GM18867 (cell line): ENCODE measurements around the gene MYBBP1A.
"Not testable (repeated sequence)": the region's sequence is repeated elsewhere in the genome, so short reads cannot be mapped to it uniquely, and the experiment has no call there.

Experiments
- ATAC-seq: cut with Tn5 transposase; IDR thresholded peaks from one replicate; pipeline ENCODE4 v1.9.1; 2021; ENCODE audit warnings: mild to moderate bottlenecking, moderate library complexity; ENCODE audit not compliant: unreplicated experiment

Gene MYBBP1A

DNA sequence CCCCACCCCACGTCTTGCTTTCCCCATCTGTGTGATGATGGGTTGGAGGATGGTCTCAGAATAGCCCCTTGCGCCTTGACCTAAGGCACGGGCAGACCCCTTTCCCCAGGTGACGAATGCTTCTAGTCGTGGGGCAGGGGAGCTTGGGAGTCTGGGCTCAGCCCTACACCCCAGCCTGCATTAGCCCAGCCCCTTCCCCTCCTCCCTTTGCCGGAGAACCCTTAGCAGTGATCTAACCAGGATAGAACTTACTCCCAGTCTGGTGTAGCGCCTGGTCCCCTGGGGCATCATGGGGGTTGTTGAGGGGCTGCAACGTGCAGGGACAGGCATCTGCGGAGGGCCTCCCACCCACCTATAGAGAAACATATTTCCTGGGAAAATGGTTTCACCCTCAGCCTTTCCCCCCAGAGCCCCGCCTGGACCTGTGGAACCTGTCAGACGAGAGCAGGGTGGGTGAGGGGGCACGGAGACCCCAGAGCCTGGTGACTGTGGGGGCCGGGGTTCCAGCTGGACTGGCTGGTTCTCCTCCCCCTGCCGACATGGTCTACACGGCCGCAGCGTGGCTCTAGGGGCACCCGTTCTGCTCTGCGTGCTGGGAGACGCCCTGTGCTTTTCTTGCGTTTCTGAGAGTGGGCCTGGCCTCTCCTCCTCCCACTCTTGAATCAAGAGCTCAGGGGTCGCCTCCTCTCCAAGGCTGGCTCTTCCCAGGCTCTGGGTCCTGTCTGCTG is 33.9 kb upstream of the MYBBP1A start:
- ATAC-seq = no peak

- ATAC-seq = no peak
Observed at GRCh38 chr17:4588391-4588790, 33.2 kb upstream of the MYBBP1A start.

DNA sequence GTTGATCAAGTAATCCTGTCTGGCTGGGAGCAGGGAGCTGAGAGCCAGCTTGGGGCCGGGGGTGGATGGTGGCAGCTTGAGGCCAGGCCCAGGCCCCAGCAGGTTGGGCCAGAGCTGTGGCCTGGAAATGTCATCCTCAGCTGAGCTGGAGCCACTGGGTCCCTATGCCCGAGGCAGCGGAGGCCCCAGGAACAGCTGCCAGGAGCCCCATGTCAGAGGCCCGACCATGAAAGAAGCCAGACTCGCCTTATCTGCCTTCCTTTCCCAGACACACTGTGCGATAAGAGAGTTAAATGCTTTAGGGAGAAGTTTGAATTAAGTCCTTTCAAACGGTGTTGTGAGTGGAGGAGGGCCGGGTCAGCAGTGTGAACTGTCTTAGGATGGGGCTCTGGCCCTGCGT is 32.6 kb upstream of the MYBBP1A start:
- ATAC-seq = no peak

DNA sequence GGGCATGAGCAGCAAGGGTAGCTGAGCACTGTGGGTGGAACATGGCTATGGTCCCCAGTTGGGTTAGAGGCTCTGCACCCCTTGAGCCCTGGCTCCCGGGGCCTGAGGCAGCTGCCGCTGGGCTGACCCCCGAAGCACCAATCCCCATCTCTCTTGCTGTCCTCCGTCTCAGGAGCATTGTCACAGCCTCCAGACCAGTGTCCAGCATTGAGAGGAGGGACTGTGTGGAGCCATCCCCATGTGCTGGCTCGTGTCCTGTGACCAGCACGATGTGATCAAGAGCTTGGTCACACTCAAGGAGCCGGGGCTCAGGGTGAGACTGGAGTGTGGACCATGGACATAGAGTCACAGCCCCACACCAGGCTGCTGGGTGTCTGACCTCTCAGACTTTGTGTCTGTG is 32.0 kb upstream of the MYBBP1A start:
- no peak for ATAC-seq

DNA sequence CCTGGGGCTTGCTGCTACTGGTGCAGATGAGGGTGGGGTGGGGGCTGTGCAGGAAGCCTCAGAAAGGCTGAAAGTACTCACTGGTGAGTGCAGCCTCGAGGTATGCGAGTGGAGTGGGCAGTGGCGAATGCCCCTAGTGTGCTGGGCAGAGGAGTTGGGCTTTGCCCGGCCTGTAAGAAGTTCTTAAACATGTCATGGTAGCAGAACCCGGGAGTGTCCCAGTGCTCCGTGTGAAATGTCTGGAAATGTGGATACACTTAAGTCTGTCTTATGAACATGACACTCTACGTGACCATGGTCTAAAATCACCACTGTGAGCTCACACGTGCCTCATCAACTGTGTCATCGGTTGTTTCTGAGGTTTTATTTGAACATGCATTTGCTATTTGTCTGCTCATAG is 30.9 kb upstream of the MYBBP1A start:
- no peak for ATAC-seq

DNA sequence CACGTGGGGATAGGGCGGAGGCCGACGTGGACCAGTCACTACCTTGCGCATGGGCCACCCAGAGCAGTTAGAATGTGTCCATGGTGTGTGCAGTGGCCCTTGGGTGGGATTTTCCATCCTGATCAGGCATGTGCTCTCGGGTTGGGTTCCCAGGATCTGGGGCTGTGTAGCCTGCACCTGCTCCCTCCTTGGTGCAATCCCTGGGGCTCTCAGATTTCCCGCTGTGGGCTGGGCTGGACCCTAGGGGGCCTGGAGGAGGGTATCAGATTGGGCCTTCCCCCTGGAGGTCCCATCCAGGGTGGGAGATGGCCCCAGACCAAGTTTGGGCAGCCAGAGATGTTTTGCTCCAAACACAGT is 30.4 kb upstream of the MYBBP1A start:
- no peak for ATAC-seq

DNA sequence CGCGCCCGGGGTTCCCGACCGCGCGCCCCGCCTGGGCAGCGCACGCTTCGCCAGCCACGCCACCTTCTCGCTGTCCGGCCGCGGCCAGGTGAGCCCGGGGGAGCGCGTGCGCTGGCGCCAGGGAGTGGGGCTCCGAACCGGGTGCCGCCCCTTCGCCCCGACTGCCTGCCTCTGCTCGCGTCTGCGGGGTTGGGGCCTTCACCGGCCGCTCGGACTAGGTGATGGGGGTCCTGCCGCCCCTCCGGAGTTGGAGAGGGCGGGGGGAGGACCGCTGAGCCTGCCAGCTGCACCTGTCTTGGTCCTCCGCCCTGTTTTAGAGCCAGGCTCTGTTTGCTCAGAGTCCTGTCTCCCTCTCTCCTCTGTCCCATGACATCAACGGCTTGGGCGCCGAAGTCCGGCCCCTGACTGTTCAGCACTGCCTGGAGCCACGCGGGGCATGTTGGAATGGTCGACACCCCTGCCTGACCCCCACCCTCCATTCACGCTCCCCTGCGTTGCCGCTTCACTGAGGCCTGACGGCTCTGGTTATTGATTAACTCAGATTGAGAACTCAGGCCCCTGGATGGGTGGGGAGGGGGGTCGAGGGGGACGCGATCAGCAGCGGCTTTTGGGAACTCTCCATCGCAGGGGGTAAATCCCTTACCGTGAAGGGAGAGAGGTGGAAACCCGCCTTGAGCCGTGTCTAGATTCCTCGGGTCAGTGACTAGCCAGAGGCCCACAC is 29.9 kb upstream of the MYBBP1A start:
- ATAC-seq = no peak

DNA sequence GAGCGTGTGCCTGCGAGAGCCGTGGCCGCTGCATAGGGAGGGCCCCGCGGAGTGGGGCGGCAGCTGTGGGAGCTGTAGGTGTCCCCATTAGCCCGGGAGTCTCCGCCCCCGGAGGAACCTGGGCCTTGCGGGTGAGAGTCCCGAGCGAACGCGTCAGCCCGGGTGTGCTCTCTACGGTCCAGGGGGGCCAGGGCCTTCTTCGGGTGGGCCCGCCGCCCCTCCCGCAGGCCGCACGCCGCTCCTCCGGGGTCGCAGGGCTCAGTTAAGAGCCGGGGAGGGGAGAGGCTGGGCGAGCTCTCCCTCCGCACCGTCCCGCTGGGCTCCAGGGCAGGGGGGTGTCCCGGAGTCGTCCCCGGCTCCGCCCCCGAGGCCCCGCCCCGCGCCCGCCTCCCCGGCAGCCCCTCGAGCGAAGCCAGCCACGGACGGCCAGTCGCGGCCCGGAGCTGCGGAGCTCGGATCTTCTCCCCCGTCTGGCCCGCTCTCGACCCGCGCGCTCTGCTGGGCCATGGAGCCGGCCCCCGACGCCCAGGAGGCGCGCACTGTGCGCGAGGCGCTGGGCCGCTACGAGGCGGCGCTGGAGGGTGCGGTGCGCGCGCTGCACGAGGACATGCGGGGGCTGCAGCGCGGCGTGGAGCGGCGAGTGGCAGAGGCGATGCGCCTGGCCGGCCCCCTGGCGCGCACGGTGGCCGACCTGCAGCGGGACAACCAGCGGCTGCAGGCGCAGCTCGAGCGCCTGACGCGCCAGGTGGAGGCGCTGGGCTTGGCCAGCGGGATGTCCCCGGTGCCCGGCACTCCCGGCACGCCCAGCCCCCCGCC is 29.1 kb upstream of the MYBBP1A start, which contains the start of gene SMTNL2:
TSS of gene SMTNL2 (plus strand) at position 429 of the 816 bp plus-strand sequence. CDS start at position 506, 77 bp downstream.
- ATAC-seq = no peak

DNA sequence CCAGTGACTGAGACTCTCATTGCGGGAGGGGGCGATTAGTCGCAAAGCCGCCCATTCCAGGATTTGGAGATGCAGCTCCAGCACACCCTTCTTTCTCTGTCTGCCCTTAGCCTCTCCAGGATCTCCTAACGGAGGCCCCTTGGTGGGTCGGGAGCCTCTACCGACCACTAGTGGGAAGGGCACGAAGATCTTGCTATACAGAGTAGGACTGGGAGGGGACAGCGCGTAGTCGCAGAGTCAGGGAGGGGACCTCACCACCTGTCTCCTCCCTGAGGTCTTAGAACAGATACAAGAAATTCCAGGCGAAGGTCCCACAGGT is 28.6 kb upstream of the MYBBP1A start:
- no peak for ATAC-seq

DNA sequence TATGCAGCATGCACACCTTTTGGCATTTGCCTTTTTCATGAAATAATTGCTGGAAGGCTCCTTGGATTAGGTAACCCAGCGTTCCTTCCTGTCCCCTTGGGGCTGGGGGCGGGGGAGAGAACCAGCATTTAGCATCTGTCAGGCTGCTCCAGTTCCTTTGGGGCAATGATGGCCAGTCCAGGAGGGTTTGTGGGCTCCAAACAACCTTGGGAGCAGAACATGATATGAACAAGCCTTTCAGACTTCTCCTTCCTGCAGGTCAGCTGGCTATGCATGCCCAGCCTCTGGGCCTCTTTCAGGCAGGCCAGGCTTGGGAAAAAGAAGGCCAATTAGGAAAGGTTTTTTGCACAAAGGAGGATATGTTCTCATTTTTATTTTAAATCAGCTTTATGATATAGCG is 28.0 kb upstream of the MYBBP1A start:
- ATAC-seq = no peak

DNA sequence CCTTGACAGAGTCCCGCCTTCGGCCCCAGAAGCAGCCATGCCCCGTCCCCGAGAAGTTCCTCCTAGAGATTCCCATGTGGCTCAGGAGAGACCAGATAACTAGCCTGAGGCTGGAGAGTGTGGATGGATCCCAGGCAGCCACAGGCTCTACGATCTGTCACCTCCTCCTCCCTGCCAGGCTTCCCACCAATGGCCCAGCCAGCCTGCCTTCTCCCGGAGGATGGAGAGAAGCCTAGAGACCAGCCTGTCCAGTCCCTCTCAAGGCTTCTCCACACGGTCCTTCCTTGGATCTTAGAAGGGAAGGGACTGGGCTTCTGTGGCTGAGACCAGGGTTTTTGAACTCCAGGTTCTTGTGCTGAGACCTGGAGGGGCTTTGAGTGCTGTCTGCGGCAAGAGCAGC is 27.5 kb upstream of the MYBBP1A start:
- ATAC-seq = no peak

DNA sequence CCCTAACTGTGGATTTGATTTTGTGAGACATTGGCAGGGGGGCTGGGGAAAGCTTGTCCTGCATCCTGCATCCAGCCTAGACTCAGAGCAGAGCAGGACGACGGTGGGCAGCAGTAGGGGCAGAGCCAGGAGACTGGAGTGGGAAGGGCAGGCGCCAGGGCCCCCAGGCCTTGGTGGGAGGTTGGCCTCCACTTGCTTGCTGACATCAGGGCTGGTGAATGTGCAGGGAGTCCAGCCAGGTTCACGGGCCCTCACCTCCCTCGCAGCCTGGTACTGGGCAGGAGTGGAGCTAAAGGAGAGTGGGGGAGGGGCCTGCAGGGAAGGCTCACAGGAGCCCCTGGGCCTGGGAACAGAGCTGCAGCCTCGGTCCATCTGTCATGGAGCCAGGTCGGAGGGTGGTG is 26.9 kb upstream of the MYBBP1A start:
- ATAC-seq = no peak

DNA sequence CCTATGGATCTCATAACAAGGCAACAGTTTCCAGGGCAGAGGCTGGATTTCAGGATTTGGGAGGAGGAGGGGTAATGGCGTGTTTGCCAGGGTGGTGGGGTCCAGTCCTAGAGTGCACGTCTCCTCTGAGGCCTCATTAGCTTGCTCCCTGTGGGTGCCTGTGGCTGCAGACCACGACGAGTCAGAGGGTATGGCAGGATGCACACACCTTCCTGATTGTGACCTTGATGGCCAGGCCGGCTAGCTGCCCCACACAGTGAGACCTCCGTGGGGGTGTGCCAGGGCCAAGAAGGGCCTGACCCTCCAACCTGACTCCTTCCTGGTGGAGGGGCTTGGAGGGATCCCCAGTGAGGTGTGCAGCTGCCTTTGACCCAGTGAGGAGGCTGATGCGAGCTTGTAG is 25.1 kb upstream of the MYBBP1A start:
- no peak for ATAC-seq

GRCh38 chr17:4579678-4580077 is 24.5 kb upstream of the MYBBP1A start:
- ATAC-seq = no peak

GRCh38 chr17:4578349-4578748 is 23.2 kb upstream of the MYBBP1A start:
- not testable (repeated sequence) for ATAC-seq

DNA sequence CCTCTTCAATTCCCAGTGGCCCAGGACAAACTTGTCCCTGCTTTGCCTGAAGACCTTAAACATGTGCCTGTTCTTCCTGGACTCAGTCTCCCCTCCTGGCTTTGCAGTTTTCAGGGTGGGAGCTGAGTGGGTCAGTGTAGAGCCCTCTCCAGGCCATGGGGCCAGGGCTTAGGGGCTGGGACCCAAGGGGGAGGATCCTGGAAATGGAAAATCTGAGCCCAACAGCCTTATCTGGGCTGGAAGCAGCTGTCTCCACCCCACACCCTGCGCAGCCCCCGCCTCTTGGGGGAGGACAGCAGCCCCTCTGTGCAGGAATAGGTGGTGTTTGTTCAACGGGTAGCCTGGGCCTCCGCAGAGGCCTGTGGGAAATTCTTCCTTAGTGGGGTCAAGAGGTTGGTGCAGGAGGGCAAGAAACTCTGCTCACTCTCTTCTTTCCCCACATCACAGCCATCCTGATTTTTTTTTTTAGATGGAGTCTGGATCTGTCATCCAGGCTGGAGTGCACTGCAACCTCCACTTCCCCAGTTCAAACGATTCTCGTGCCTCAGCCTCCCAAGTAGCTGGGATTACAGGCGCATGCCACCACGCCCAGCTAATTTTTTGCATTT is 22.3 kb upstream of the MYBBP1A start:
- no peak for ATAC-seq

DNA sequence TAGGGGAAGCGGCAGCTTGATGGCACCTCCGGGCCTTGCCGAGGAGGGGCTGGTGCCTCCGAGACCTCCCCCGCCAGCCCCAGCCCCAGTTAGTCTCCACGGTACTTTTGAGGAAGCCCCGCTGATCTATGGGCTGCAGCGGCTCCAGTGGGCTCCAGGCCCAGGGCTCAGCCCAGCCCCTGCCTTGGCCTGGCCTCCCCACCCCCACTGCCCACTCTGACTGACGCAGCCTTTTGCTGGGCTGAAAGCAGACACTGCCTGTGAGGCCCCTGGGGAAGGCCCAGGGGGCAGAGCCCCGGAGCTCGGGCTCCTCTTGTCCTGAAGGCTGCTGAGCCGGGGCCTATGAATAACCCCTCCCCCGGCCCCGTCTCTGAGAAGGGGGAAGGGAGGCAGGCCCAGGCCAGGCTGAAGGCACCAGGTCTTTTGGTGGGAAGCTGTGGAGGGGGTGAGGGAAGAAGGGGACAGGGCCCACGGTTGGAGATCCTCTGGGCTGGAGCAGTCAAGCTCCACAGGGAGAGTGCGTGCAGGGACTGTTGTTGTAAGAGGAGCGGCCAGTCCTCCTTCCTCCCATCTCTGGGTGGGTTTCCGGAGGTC is 21.6 kb upstream of the MYBBP1A start:
- ATAC-seq = no peak

GRCh38 chr17:4576161-4576558 is 21.0 kb upstream of the MYBBP1A start:
- ATAC-seq = no peak

DNA sequence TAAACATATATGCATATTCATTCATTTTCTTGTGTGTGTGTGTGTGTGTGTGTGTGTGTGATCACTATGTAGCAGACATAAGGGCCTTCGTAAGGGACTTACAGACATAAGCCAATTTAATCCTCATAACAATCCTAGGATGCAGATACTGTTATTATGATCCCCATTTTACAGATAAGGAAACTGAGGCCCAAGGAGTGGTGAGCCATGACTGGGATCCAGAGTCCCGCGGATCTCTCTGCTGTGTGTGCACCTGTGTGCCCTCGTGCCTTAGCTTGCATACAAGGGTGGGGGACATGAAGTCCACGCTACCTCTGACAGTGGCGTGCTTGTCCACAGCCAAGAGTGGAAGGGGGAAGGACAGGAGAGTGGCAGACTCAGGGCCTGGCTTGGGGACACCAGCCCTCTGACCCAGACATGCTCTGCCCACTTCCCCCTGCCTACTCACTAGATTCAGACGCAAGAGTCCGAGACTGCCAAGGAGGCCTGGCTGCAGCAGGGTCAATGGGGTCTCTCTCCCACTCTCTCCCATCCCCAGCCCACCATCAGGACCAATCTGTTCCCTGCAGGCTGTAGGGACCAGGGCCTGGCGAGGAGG is 19.4 kb upstream of the MYBBP1A start:
- ATAC-seq = no peak

GRCh38 chr17:4573669-4574068 is 18.5 kb upstream of the MYBBP1A start:
- ATAC-seq = no peak

DNA sequence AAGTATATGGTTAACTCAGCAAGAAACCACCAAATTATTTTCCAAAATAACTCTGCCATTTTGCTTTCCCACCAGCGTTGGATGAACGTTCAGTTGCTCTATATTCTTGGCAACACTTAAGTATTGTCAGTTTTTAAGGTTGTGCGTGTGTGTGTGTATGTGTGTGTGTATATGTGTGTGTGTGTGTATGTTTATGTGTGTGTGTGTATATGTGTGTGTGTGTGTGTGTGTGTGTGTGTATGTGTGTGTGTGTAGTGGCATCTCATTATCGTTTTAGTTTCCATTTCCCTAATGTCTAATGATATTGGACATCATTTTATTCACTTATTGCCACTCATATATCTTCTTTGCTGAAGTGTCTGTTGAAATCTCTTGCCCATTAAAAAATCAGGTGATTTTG is 17.9 kb upstream of the MYBBP1A start:
- ATAC-seq = no peak
